Prostate gland (tissue), 2 donors: ENCODE results near the gene SHROOM3.
"Not testable (repeated sequence)": the region's sequence is repeated elsewhere in the genome, so short reads cannot be mapped to it uniquely, and the experiment has no call there.

Experiments
- POLR2A ChIP-seq: fragments of 450-650 bp; IDR thresholded peaks from one replicate; pipeline ENCODE4 v1.6.1; 2016; ENCODE audit warnings: antibody characterized with exemption, mild to moderate bottlenecking
- POLR2AphosphoS5 ChIP-seq: sonication (generic); formaldehyde crosslinking; IDR thresholded peaks from one replicate; pipeline ENCODE4 v1.6.1; 2017; ENCODE audit warnings: antibody characterized with exemption
- TF ChIP-seq, protein P1 (sequence below), 4 experiments: fragments of 200-600 bp in 2 of 4; fragments of 450-650 bp in 2 of 4; sonication (generic) in 2 of 4; IDR thresholded peaks; 1 replicate in 3 of 4; 2 replicates in 1 of 4; pipeline ENCODE4 v1.5.1; 2016 to 2019; ENCODE audit warnings: antibody characterized with exemption in 4 of 4, mild to moderate bottlenecking in 2 of 4, moderate library complexity in 2 of 4

DNA sequence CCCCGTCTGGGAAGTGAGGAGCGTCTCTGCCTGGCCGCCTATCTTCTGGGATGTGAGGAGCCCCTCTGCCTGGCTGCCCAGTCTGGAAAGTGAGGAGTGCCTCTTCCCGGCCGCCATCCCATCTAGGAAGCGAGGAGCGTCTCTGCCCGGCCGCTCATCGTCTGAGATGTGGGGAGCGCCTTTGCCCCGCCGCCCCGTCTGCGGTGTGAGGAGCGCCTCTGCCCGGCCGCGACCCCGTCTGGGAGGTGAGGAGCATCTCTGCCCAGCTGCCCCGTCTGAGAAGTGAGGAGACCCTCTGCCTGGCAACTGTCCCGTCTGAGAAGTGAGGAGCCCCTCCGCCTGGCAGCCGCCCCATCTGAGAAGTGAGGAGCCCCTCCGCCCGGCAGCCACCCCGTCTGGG is 11.9 kb upstream of the SHROOM3 start:
- TF ChIP-seq, protein P1, sequence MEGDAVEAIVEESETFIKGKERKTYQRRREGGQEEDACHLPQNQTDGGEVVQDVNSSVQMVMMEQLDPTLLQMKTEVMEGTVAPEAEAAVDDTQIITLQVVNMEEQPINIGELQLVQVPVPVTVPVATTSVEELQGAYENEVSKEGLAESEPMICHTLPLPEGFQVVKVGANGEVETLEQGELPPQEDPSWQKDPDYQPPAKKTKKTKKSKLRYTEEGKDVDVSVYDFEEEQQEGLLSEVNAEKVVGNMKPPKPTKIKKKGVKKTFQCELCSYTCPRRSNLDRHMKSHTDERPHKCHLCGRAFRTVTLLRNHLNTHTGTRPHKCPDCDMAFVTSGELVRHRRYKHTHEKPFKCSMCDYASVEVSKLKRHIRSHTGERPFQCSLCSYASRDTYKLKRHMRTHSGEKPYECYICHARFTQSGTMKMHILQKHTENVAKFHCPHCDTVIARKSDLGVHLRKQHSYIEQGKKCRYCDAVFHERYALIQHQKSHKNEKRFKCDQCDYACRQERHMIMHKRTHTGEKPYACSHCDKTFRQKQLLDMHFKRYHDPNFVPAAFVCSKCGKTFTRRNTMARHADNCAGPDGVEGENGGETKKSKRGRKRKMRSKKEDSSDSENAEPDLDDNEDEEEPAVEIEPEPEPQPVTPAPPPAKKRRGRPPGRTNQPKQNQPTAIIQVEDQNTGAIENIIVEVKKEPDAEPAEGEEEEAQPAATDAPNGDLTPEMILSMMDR (IDR thresholded peaks at IDR 0.05), result not testable (repeated sequence)
- TF ChIP-seq POLR2A, POLR2AphosphoS5: not testable (repeated sequence)
